HG03469 (cell line): ENCODE results near the gene DYRK2.
"Not testable (repeated sequence)": the region's sequence is repeated elsewhere in the genome, so short reads cannot be mapped to it uniquely, and the experiment has no call there.

Experiments used
- ATAC-seq: cut with Tn5 transposase; IDR thresholded peaks from one replicate; pipeline ENCODE4 v1.9.1; 2021; ENCODE audit warnings: mild to moderate bottlenecking, moderate library complexity, moderate number of reproducible peaks; ENCODE audit not compliant: unreplicated experiment

The DYRK2 gene

DNA sequence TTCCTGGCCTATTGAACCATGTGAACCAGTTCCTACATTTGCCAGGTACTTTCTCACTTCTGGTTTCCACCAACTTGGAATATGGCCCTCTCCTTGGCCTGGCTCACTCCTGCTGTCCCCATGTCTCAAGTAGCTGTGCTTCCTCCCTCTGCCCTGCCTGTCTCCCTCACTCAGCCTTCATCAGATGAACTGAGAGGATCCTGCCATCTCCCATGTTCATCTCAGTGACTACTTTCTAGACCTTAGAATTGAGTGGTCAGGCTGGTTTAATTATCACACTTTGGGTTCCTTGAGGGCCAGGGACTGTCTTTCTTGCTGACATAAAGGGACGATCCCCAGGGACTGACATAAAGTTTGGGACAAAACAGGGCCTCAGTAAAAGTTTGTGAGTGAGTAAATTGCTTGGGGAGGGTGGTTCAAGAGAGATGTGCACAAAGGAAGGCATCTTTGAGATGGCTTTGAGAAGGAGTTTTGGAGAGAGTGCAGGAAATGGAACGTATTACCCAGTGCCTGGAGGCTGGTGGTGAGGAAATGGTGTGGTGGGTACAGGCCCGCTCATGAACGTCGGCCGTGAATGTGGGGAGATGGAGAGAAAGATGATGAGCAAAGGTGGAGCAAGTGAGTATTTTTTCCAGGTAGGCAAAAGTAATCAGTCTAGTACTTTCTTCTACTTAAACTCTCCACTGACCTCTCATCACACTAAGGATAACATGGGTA is 20.8 kb downstream of the DYRK2 start:
- ATAC-seq: no peak

DNA sequence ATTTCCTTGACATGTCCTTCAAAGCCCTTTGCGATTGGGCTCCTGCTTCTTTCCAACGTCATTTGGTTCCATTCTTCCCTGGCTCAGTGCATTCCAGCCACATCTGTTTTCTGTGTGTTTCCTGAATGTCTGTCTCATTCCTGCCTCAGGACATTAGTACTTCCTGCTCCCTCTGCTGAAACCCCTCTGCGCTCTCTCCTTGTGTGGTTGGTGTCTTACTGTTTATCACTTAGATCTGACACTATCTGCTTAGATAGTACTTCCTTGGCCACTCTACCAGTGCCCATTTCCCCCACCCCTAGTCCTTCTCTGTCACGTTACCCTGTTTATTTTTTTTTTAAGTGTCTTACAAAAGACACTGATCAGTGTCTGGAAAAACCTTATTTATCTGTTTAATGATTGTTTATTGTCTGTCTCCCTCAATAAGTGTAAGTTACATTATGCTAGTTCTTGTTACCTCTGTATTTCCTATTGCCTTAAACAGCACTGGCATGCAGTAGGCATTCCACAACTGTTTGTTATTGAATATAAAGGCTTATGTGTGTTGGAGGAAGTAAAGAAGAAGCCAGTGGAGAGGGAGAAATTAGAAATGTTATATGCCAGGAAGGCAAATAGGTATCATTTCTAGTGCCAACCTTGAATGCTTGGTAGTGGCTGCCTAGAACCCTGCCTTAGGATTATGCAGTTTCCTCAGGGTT is 21.5 kb downstream of the DYRK2 start:
- no peak for ATAC-seq

DNA sequence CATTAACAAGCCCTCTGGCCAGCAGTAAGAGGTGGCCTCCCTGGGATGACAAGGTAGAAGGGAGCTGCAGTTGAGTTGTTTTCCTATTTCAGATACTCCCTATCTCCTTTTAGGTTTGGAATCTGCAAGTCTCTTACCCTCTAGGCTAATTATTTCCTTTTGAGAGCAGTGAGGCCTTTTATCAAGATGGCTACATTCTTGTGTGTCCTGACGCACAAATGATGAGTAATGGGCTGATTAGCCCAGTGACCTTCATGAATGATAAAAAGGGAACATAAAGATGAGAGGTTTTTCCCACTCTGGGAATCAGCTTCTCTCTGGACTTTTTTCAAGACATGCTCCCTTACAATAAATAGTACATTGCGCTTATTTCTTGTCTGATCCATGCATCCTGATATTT is 22.9 kb downstream of the DYRK2 start:
- ATAC-seq: no peak

- no peak for ATAC-seq
These were observed 23.3 kb downstream of the DYRK2 start for GRCh38 chr12:67671892-67672291.

DNA sequence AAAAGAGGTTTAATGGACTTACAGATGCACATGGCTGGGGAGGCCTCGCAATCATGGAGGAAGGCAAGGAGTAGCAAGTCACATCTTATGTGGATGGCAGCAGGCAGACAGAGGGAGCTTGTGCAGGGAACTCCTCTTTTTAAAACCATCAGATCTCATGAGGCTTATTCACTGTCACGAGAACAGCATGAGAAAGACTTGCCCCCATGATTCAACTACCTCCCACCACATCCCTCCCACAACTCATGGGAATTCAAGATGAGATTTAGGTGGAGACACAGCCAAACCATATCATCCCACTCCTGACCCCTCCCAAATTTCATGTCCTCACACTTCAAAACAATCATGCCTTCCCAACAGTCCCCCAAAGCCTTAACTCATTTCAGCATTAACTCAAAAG is 24.0 kb downstream of the DYRK2 start:
- ATAC-seq: not testable (repeated sequence)

- ATAC-seq: not testable (repeated sequence)
These were observed 25.0 kb downstream of the DYRK2 start for GRCh38 chr12:67673509-67673908.

DNA sequence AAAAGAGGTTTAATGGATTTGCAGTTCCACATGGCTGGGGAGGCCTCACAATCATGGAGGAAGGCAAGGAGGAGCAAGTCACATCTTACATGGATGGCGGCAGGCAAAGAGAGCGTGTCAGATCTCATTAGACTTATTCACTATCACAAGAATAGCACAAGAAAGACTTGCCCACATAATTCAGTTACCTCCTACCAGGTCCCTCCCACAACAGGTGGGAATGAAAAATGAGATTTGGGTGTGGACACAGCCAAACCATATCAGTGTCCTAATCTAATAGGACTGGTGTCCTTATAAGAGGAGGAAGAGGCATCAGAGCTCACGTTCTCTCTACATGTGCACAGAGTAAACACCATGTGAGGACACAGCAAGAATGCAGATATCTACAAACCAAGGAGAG is 25.9 kb downstream of the DYRK2 start:
- no peak for ATAC-seq

DNA sequence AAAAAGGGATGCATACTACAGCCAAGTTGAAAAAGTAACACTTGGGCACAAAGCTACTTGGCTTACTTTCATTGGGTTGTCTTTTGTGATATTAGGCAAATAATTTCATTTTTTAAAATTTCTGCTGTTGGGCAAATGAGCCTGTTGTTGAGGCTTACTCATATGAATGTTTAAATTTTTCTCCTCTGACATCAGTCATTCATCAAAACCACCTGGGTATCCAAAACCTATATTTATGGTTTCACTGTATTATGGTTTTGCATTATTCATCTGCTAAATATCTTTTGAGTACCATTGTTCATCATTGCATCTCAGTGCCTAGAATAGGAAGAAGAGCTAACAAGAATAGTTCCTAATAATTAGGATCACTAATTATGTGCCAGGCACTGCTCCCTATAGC is 28.1 kb downstream of the DYRK2 start:
- ATAC-seq: no peak

DNA sequence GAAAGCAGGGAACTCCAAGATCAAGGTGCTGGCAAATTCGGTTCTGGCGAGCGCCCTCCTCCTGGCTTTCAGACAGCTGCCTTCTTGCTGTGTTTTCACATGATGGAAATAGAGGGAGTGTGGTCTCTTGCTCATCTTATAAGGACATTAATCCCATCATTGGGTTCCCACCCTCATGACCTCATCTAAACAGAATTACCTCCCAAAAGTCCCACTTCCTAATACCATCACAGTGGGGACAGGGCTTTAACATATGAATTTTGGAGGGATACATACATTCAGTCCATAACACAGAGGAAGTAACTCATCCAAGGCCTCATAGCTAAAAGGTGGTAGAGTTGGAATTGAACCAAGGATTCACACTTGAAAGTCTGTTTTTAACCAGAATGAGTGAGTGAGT is 28.6 kb downstream of the DYRK2 start:
- no peak for ATAC-seq

DNA sequence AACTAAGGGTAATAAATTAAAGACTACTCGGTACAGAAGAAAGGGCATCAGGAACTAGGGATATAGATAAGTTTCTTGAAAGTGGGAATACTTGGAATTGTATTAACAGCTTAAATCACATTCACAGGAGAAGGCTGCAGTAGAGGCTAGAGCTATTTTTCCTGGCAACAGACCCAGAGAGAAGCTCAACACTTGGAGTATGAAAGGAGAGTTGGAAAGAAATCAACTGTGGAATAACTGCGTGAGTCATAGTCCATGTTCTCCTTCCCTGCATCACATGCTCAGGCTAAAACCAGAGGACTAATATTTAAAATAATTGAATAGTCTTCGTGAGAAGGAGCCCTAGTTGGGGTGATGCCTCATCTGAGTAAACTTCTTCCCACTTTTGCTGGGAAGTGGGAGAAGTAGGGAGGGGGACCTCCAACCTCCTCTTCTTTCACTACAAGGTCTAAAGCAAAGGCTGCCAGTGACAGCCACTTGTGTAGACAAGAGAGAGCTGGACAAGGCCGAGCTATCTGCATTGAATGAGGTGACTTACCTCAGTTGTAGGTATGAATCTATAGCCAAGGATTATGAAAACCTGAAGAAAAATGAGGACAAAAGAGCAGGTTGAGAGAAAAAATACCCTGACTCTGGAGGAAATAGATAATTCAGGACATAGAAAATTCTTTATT is 32.7 kb downstream of the DYRK2 start:
- ATAC-seq: no peak

- ATAC-seq: no peak
These were observed 33.5 kb downstream of the DYRK2 start for GRCh38 chr12:67681941-67682620.

GRCh38 chr12:67689385-67689784 is 40.8 kb downstream of the DYRK2 start:
- ATAC-seq: no peak

DNA sequence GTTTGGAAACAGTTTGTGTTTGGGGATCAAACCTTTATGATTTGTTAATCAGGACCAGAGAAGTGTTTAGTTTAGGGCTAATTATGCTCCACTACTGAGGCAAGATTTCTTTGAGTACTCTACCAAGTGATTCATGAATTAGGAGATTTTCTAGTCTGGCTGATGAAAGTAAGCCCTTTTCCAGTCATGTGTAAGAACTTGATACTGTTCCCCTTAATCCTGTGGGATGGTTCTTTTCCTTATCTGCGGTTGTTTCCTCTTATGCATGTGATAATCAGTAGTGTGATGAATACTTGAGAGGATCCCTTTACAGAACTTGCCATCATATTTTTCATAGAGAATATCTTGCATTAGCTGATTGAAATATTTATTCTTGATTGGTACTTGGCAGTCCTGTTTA is 42.1 kb downstream of the DYRK2 start:
- no peak for ATAC-seq

DNA sequence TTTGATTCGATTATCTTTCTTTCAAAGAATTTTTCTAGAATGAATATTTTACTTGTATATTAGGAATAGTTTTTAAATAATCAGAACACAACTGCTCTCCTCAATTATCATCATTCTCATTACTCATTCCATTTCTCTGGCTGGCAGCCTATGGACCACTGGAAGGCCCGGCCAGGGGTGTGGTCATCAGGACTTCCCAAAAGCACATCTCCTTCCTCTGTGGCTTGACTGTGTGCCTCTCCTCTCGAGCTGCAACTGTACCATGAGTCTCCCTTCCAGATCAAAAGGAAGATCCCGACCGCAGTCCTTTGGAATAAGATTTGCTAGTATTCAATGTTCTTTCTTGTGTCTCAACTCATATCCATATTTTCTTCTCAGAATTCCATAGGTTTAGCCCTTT is 42.7 kb downstream of the DYRK2 start:
- ATAC-seq: no peak

GRCh38 chr12:67692135-67692534 is 43.6 kb downstream of the DYRK2 start:
- ATAC-seq: no peak

- ATAC-seq: no peak
These were observed 44.4 kb downstream of the DYRK2 start for GRCh38 chr12:67692966-67693365.

DNA sequence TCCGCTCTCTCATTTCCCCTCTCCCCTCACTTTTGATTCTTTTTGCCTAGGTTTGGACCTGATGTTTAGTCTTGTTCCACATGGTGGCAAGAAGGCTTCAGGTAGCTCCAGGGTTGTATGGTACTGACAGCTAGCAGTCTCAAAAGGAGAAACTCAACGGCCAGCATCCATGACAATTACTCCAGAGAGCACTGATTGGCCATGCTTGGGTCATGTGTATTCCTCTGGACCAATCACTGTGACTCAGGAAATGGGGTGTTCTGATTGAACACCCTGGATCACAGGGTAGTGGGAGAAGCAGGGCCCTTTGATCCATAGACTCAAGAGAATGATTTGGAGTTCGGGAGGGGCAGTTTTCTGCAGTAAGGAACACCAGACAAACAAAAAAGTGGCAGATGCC is 45.3 kb downstream of the DYRK2 start:
- no peak for ATAC-seq

GRCh38 chr12:67694306-67694900 is 45.9 kb downstream of the DYRK2 start:
- no peak for ATAC-seq

- no peak for ATAC-seq
These were observed 47.4 kb downstream of the DYRK2 start for GRCh38 chr12:67695974-67696373.

DNA sequence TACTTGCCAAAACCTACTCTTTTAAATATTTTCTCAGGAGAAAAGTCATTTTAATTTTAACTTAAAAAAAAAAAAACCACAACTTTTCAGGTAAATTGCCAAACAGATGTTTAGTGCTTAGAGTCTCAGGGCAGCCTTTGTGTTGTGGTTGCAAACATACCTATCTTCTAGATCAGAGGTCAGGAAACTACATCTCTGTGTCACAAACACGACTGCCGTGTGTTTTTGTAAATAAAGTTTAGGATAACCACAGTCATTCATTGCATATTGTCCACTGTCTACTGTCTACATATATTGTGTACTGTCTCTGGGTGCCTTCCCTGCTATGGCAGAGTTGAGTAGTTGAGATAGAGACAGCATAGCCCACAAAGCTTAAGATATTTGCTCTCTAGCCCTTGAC is 48.9 kb downstream of the DYRK2 start:
- no peak for ATAC-seq

DNA sequence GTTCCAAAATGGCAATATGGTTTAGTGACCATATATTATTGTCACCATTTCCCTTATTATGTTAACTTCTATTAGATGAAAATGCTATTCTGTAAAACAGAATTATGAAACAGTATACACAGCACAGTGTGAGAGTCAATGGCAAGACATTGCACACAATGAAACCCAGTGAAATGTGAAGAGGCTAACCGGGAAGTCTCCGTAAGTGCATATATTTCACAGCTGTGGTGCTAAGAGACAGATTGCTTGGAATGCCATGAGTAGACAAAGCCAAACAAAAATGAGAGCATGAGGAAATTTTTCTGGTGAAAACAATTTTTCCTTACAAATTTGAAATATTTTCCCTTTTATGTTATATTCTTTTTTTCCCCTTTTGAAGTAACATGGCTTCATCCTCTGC is 49.4 kb downstream of the DYRK2 start:
- ATAC-seq: no peak
